Liver (tissue), 3 donors: ENCODE results near the gene LRRC55.

ENCODE experiments used
- ATF3 ChIP-seq: IDR thresholded peaks from 2 replicates; pipeline ENCODE4 v1.6.1; 2016; ENCODE audit warnings: antibody characterized with exemption
- EGR1 ChIP-seq, 2 donors: IDR thresholded peaks; 2 replicates each; pipeline ENCODE4 v1.6.1; 2016 to 2018; ENCODE audit warnings: antibody characterized with exemption in 2 of 2, low read depth in 2 of 2
- FOXA2 ChIP-seq: IDR thresholded peaks from 2 replicates; pipeline ENCODE4 v1.6.1; 2016; ENCODE audit warnings: antibody characterized with exemption
- RAD21 ChIP-seq, 2 donors: IDR thresholded peaks; 2 replicates each; pipeline ENCODE4 v1.6.1; 2016; ENCODE audit warnings: antibody characterized with exemption in 2 of 2, mild to moderate bottlenecking in 2 of 2
- RXRA ChIP-seq, 2 donors: IDR thresholded peaks; 2 replicates each; pipeline ENCODE4 v1.6.1; 2017 to 2018; ENCODE audit warnings: antibody characterized with exemption in 2 of 2, mild to moderate bottlenecking in 1 of 2
- SP1 ChIP-seq: IDR thresholded peaks from 2 replicates; pipeline ENCODE4 v1.6.1; 2018; ENCODE audit warnings: antibody characterized with exemption, mild to moderate bottlenecking
- TAF1 ChIP-seq: conservative IDR thresholded peaks from 2 replicates; pipeline ENCODE4 v1.6.1; 2016; ENCODE audit warnings: antibody characterized with exemption, mild to moderate bottlenecking
- YY1 ChIP-seq: IDR thresholded peaks from 2 replicates; pipeline ENCODE4 v1.6.1; 2016; ENCODE audit warnings: antibody characterized with exemption, mild to moderate bottlenecking
- TF ChIP-seq, protein P1 (sequence below): IDR thresholded peaks from 2 replicates; pipeline ENCODE4 v1.6.1; 2016; ENCODE audit warnings: antibody characterized with exemption
- TF ChIP-seq, protein P2 (sequence below): IDR thresholded peaks from 2 replicates; pipeline ENCODE4 v1.6.1; 2016; ENCODE audit warnings: antibody characterized with exemption, mild to moderate bottlenecking
- TF ChIP-seq, protein P3 (sequence below): fragments of 150-350 bp; IDR thresholded peaks from 2 replicates; pipeline ENCODE4 v1.5.1; 2017; ENCODE audit warnings: improper control_type of control experiment, low read depth, low read length; ENCODE audit not compliant: missing input control
- TF ChIP-seq, protein P4 (sequence below): IDR thresholded peaks from 2 replicates; pipeline ENCODE4 v1.6.1; 2016; ENCODE audit warnings: antibody characterized with exemption
- donor health status: healthy.
- donor health status: healthy.

GRCh38 chr11:57210781-57211180 lies 29.0 kb downstream of the LRRC55 start:
- no peak for TF ChIP-seq YY1
- TF ChIP-seq, protein P1, sequence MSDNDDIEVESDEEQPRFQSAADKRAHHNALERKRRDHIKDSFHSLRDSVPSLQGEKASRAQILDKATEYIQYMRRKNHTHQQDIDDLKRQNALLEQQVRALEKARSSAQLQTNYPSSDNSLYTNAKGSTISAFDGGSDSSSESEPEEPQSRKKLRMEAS, result no peak
- no peak for TF ChIP-seq TAF1
- TF ChIP-seq, protein P2, sequence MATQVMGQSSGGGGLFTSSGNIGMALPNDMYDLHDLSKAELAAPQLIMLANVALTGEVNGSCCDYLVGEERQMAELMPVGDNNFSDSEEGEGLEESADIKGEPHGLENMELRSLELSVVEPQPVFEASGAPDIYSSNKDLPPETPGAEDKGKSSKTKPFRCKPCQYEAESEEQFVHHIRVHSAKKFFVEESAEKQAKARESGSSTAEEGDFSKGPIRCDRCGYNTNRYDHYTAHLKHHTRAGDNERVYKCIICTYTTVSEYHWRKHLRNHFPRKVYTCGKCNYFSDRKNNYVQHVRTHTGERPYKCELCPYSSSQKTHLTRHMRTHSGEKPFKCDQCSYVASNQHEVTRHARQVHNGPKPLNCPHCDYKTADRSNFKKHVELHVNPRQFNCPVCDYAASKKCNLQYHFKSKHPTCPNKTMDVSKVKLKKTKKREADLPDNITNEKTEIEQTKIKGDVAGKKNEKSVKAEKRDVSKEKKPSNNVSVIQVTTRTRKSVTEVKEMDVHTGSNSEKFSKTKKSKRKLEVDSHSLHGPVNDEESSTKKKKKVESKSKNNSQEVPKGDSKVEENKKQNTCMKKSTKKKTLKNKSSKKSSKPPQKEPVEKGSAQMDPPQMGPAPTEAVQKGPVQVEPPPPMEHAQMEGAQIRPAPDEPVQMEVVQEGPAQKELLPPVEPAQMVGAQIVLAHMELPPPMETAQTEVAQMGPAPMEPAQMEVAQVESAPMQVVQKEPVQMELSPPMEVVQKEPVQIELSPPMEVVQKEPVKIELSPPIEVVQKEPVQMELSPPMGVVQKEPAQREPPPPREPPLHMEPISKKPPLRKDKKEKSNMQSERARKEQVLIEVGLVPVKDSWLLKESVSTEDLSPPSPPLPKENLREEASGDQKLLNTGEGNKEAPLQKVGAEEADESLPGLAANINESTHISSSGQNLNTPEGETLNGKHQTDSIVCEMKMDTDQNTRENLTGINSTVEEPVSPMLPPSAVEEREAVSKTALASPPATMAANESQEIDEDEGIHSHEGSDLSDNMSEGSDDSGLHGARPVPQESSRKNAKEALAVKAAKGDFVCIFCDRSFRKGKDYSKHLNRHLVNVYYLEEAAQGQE, result no peak
- TF ChIP-seq, protein P3, sequence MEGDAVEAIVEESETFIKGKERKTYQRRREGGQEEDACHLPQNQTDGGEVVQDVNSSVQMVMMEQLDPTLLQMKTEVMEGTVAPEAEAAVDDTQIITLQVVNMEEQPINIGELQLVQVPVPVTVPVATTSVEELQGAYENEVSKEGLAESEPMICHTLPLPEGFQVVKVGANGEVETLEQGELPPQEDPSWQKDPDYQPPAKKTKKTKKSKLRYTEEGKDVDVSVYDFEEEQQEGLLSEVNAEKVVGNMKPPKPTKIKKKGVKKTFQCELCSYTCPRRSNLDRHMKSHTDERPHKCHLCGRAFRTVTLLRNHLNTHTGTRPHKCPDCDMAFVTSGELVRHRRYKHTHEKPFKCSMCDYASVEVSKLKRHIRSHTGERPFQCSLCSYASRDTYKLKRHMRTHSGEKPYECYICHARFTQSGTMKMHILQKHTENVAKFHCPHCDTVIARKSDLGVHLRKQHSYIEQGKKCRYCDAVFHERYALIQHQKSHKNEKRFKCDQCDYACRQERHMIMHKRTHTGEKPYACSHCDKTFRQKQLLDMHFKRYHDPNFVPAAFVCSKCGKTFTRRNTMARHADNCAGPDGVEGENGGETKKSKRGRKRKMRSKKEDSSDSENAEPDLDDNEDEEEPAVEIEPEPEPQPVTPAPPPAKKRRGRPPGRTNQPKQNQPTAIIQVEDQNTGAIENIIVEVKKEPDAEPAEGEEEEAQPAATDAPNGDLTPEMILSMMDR, result no peak
- TF ChIP-seq EGR1 (IDR thresholded peaks at IDR 0.05; ENCODE audit: low read depth in 2 of 2), result no peak
- TF ChIP-seq RXRA (IDR thresholded peaks at IDR 0.05), result no peak
- TF ChIP-seq SP1, result no peak
- TF ChIP-seq RAD21 (IDR thresholded peaks at IDR 0.05), result no peak
- TF ChIP-seq FOXA2, result no peak
- TF ChIP-seq ATF3, result no peak
- TF ChIP-seq, protein P4, sequence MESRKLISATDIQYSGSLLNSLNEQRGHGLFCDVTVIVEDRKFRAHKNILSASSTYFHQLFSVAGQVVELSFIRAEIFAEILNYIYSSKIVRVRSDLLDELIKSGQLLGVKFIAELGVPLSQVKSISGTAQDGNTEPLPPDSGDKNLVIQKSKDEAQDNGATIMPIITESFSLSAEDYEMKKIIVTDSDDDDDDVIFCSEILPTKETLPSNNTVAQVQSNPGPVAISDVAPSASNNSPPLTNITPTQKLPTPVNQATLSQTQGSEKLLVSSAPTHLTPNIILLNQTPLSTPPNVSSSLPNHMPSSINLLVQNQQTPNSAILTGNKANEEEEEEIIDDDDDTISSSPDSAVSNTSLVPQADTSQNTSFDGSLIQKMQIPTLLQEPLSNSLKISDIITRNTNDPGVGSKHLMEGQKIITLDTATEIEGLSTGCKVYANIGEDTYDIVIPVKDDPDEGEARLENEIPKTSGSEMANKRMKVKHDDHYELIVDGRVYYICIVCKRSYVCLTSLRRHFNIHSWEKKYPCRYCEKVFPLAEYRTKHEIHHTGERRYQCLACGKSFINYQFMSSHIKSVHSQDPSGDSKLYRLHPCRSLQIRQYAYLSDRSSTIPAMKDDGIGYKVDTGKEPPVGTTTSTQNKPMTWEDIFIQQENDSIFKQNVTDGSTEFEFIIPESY, result no peak
